ENCODE measurements around the gene ARL15.

DNA sequence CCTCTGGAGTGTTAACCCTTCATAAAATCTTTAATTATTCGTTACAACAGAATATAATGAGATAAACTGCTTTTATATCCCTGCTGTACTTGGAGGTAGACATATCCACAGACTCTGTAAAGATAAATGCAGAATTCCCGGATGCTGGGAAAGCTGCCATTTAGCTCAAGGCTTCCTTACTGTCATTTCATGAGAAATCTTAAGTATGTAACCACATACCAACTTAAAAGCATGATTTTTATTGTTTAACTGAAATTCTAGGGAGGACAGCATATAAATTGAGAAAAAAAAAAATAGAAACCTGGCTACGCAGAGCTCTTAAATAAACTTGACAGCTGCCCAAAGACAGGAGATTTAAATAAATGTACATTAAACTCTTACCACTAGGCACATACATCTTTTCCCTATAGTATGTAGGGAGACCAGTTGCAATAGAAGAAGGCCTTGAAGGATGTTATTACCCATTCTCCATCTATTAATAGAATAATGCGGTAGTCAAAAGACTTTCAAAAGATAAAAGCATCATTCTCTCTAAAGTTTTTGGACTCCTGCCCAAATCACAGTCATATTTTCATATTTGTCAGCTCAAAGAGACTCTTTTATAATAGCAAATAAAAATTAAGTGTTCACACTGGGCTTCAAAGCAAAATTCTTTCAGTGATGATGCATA is 376.1 kb downstream of the ARL15 start:
- TF ChIP-seq CTCF (IDR thresholded peaks at IDR 0.05; ENCODE audit: low read depth, low read length, missing input control) (no peak), TAF1 (conservative IDR thresholded peaks at IDR 0.05) (no peak), MAX (IDR thresholded peaks at IDR 0.05) (no peak), YY1 (IDR thresholded peaks at IDR 0.05) (no peak), RAD21 (IDR thresholded peaks at IDR 0.05) (no peak), GABPA (IDR thresholded peaks at IDR 0.05 in 1 of 2, conservative IDR thresholded peaks at IDR 0.05 in 1 of 2) (no peak), HNF4G (IDR thresholded peaks at IDR 0.05) (no peak)
- TF ChIP-seq, protein P1, sequence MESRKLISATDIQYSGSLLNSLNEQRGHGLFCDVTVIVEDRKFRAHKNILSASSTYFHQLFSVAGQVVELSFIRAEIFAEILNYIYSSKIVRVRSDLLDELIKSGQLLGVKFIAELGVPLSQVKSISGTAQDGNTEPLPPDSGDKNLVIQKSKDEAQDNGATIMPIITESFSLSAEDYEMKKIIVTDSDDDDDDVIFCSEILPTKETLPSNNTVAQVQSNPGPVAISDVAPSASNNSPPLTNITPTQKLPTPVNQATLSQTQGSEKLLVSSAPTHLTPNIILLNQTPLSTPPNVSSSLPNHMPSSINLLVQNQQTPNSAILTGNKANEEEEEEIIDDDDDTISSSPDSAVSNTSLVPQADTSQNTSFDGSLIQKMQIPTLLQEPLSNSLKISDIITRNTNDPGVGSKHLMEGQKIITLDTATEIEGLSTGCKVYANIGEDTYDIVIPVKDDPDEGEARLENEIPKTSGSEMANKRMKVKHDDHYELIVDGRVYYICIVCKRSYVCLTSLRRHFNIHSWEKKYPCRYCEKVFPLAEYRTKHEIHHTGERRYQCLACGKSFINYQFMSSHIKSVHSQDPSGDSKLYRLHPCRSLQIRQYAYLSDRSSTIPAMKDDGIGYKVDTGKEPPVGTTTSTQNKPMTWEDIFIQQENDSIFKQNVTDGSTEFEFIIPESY (IDR thresholded peaks at IDR 0.05) = no peak
- TF ChIP-seq, protein P2, sequence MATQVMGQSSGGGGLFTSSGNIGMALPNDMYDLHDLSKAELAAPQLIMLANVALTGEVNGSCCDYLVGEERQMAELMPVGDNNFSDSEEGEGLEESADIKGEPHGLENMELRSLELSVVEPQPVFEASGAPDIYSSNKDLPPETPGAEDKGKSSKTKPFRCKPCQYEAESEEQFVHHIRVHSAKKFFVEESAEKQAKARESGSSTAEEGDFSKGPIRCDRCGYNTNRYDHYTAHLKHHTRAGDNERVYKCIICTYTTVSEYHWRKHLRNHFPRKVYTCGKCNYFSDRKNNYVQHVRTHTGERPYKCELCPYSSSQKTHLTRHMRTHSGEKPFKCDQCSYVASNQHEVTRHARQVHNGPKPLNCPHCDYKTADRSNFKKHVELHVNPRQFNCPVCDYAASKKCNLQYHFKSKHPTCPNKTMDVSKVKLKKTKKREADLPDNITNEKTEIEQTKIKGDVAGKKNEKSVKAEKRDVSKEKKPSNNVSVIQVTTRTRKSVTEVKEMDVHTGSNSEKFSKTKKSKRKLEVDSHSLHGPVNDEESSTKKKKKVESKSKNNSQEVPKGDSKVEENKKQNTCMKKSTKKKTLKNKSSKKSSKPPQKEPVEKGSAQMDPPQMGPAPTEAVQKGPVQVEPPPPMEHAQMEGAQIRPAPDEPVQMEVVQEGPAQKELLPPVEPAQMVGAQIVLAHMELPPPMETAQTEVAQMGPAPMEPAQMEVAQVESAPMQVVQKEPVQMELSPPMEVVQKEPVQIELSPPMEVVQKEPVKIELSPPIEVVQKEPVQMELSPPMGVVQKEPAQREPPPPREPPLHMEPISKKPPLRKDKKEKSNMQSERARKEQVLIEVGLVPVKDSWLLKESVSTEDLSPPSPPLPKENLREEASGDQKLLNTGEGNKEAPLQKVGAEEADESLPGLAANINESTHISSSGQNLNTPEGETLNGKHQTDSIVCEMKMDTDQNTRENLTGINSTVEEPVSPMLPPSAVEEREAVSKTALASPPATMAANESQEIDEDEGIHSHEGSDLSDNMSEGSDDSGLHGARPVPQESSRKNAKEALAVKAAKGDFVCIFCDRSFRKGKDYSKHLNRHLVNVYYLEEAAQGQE (IDR thresholded peaks at IDR 0.05) = no peak
- TF ChIP-seq, protein P3, sequence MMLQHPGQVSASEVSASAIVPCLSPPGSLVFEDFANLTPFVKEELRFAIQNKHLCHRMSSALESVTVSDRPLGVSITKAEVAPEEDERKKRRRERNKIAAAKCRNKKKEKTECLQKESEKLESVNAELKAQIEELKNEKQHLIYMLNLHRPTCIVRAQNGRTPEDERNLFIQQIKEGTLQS (IDR thresholded peaks at IDR 0.05) = no peak

All from liver (tissue), 3 donors.